ENCODE measurements around the gene FAM81A. TPM values are rescaled to one million over a fixed set of nuclear protein-coding genes. Genes with fewer than 3 reads are reported as not detected.
"Not testable (repeated sequence)": the region's sequence is repeated elsewhere in the genome, so short reads cannot be mapped to it uniquely, and the experiment has no call there.

Gene FAM81A
- total RNA-seq, 1 donor from 2014 or later = 0.34 TPM

- peaks cover 6% of the 10 kb centered on the region for H3K4me1 Mint-ChIP-seq (ENCODE audit: low read depth)
- no peak overlapping the region for H3K27ac Mint-ChIP-seq
- H3K27me3 Mint-ChIP-seq = no peaks in the 10 kb centered on the region
- peaks cover under 1% of the 10 kb centered on the region for H3K9me3 Mint-ChIP-seq (ENCODE audit: low read depth)
- no peak for TF ChIP-seq CTCF (IDR thresholded peaks at IDR 0.05; ENCODE audit: unreplicated experiment)
- no peaks in the 10 kb centered on the region for H3K36me3 Mint-ChIP-seq (ENCODE audit: insufficient read depth)
- DNase-seq (ENCODE audit: low spot score, unreplicated experiment) = no peak
- no peak overlapping the region for H3K4me3 Mint-ChIP-seq (ENCODE audit: low read depth)
These were observed 18.1 kb downstream of the FAM81A start for GRCh38 chr15:59456114-59456513.

DNA sequence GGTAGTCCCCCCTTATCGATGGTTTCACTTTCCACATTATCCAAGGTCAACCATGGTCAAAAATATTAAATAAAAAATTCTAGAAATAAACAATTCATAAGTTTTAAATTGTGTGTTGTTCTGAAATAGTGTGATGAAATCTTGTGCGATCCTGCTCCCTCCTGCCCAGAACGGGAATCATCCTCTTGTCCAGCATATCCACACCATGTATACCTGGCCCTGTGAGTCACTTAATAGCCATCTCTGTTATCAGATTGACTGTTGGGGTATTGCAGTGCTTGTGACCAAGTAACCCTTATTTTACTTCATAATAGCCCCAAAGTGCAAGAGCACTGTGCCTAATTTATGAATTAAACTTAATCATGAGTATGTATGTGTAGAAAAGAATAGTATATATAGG lies 19.1 kb downstream of the FAM81A start:
- Mint-ChIP-seq H3K27ac (no peak overlapping the region), H3K9me3 (ENCODE audit: low read depth) (peaks cover 6% of the 10 kb centered on the region), H3K36me3 (ENCODE audit: insufficient read depth) (no peaks in the 10 kb centered on the region), H3K4me1 (ENCODE audit: low read depth) (peaks cover 6% of the 10 kb centered on the region), H3K27me3 (no peaks in the 10 kb centered on the region), H3K4me3 (ENCODE audit: low read depth) (no peak overlapping the region)
- DNase-seq (ENCODE audit: low spot score, unreplicated experiment) = no peak
- no peak for TF ChIP-seq CTCF (IDR thresholded peaks at IDR 0.05; ENCODE audit: unreplicated experiment)

- Mint-ChIP-seq H3K27ac (no peak overlapping the region), H3K4me1 (ENCODE audit: low read depth) (no peaks in the 10 kb centered on the region), H3K4me3 (ENCODE audit: low read depth) (no peak overlapping the region), H3K9me3 (ENCODE audit: low read depth) (peaks cover 33% of the 10 kb centered on the region), H3K27me3 (no peaks in the 10 kb centered on the region), H3K36me3 (ENCODE audit: insufficient read depth) (no peaks in the 10 kb centered on the region)
- DNase-seq (ENCODE audit: low spot score, unreplicated experiment) = no peak
- TF ChIP-seq CTCF (IDR thresholded peaks at IDR 0.05; ENCODE audit: unreplicated experiment) = no peak
These were observed 23.5 kb downstream of the FAM81A start for GRCh38 chr15:59461521-59461920.

GRCh38 chr15:59473226-59473625 lies 35.2 kb downstream of the FAM81A start:
- Mint-ChIP-seq H3K27me3 (peaks cover 3% of the 10 kb centered on the region), H3K4me1 (ENCODE audit: low read depth) (peaks cover 5% of the 10 kb centered on the region), H3K36me3 (ENCODE audit: insufficient read depth) (no peaks in the 10 kb centered on the region), H3K4me3 (ENCODE audit: low read depth) (no peak overlapping the region), H3K9me3 (ENCODE audit: low read depth) (peaks cover 3% of the 10 kb centered on the region), H3K27ac (no peak overlapping the region)
- no peak for DNase-seq (ENCODE audit: low spot score, unreplicated experiment)
- no peak for TF ChIP-seq CTCF (IDR thresholded peaks at IDR 0.05; ENCODE audit: unreplicated experiment)

- not testable (repeated sequence) for H3K27ac Mint-ChIP-seq; H3K4me1 Mint-ChIP-seq (ENCODE audit: low read depth); H3K9me3 Mint-ChIP-seq (ENCODE audit: low read depth); DNase-seq (ENCODE audit: low spot score, unreplicated experiment); H3K27me3 Mint-ChIP-seq; H3K36me3 Mint-ChIP-seq (ENCODE audit: insufficient read depth); H3K4me3 Mint-ChIP-seq (ENCODE audit: low read depth)
These were observed 37.2 kb downstream of the FAM81A start for GRCh38 chr15:59475161-59475560.

DNA sequence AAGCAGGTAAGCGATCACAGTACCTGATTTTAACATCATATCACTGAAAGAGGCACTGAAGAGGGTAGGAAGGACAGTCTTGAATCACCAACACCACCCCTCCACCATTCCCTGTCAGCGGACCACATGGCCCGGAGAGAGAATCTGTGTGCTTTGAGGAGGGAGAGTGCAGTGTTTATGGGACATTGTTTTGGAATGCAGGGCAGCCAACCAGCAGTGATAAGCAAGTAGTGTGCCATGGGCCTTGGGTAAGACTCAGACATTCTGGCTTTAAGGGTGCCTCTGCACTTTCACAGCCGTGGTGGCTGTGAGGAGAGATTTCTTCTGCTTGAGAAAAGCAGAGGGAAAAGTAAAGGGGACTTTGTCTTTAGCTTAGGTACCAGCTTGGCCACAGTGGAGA lies 46.4 kb downstream of the FAM81A start:
- no peak for TF ChIP-seq CTCF (IDR thresholded peaks at IDR 0.05; ENCODE audit: unreplicated experiment)
- Mint-ChIP-seq H3K36me3 (ENCODE audit: insufficient read depth) (no peaks in the 10 kb centered on the region), H3K4me3 (ENCODE audit: low read depth) (no peak overlapping the region), H3K27me3 (no peaks in the 10 kb centered on the region), H3K9me3 (ENCODE audit: low read depth) (peaks cover 8% of the 10 kb centered on the region), H3K27ac (no peak overlapping the region), H3K4me1 (ENCODE audit: low read depth) (no peaks in the 10 kb centered on the region)
- no peak for DNase-seq (ENCODE audit: low spot score, unreplicated experiment)

Data from progenitor cell of endocrine pancreas (in vitro differentiated cells).